NCI-H748 (cell line): ENCODE measurements around the gene KIAA0319L.

Experiments
- DNase-seq: peaks from one replicate; lab custom pipeline; 2025; ENCODE audit not compliant: unreplicated experiment; lab: John Stamatoyannopoulos, UW

Gene KIAA0319L

GRCh38 chr1:35564037-35564883 lies 7.1 kb upstream of the KIAA0319L start:
- DNase-seq, result peak; percentile 64

- no peak for DNase-seq
Measured at GRCh38 chr1:35563166-35563565, 6.0 kb upstream of the KIAA0319L start.

- DNase-seq, result no peak
Measured at GRCh38 chr1:35561972-35562680, 4.9 kb upstream of the KIAA0319L start.

- DNase-seq, result no peak
Measured at GRCh38 chr1:35561297-35561971, 4.2 kb upstream of the KIAA0319L start.

- DNase-seq, result no peak
Measured at GRCh38 chr1:35560256-35561225, 3.3 kb upstream of the KIAA0319L start.

GRCh38 chr1:35559317-35559944 lies 2.2 kb upstream of the KIAA0319L start:
- no peak for DNase-seq

GRCh38 chr1:35558374-35559316 lies 1.4 kb upstream of the KIAA0319L start:
- DNase-seq, result peak; percentile 43

- DNase-seq, result peak; percentile 95
Measured at GRCh38 chr1:35557611-35558373, 589 bp upstream of the KIAA0319L start, which contains the start of gene NCDN. NCDN (plus strand) TSS chr1:35557799; CDS start chr1:35558191, 392 bp downstream.

GRCh38 chr1:35556484-35557117 lies 602 bp downstream of the KIAA0319L start:
- peak; percentile 47 for DNase-seq

- DNase-seq, result peak; percentile 92
Measured at GRCh38 chr1:35555601-35556477, 1.4 kb downstream of the KIAA0319L start.

GRCh38 chr1:35555212-35555584 lies 2.0 kb downstream of the KIAA0319L start:
- DNase-seq, result no peak

GRCh38 chr1:35554266-35555211 lies 2.7 kb downstream of the KIAA0319L start:
- no peak for DNase-seq

GRCh38 chr1:35553851-35554250 lies 3.4 kb downstream of the KIAA0319L start:
- no peak for DNase-seq

GRCh38 chr1:35546614-35547013 lies 10.6 kb downstream of the KIAA0319L start:
- DNase-seq, result no peak

- peak; percentile 36 for DNase-seq
Measured at GRCh38 chr1:35544976-35545375, 12.2 kb downstream of the KIAA0319L start.

GRCh38 chr1:35539824-35540261 lies 17.4 kb downstream of the KIAA0319L start:
- no peak for DNase-seq
